PC-3 (cell line): ENCODE results near the gene SNF8.
"Not testable (repeated sequence)": the region's sequence is repeated elsewhere in the genome, so short reads cannot be mapped to it uniquely, and the experiment has no call there.

Experiments used
- EZH2 ChIP-seq: fragments of 300-600 bp; sonication (generic); IDR thresholded peaks from one replicate; pipeline ENCODE4 v1.6.1; 2017; ENCODE audit warnings: antibody characterized with exemption, mild to moderate bottlenecking, low read length; ENCODE audit not compliant: unreplicated experiment
- TF ChIP-seq, protein P1 (sequence below): fragments of 300-600 bp; sonication (generic); conservative IDR thresholded peaks from 2 replicates; pipeline ENCODE4 v1.5.1; 2017; ENCODE audit warnings: antibody characterized with exemption, low read depth, mild to moderate bottlenecking, low read length

DNA sequence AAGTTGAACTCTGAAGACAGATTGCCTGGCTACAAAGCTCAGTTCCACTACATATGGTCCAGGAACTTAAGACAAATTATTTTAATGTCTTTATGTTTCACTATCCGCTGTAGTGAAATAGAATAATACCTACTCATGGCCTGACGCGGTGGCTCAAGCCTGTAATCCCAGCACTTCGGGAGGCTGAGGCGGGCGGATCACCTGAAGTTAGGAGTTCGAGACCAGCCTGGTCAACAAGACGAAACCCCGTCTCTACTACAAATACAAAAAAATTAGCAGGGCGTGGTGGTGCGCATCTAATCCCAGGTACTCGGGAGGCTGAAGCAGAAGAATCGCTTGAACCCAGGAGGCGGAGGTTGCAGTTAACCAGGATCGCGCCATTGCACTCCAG is 614 bp upstream of the SNF8 start:
- TF ChIP-seq, protein P1, sequence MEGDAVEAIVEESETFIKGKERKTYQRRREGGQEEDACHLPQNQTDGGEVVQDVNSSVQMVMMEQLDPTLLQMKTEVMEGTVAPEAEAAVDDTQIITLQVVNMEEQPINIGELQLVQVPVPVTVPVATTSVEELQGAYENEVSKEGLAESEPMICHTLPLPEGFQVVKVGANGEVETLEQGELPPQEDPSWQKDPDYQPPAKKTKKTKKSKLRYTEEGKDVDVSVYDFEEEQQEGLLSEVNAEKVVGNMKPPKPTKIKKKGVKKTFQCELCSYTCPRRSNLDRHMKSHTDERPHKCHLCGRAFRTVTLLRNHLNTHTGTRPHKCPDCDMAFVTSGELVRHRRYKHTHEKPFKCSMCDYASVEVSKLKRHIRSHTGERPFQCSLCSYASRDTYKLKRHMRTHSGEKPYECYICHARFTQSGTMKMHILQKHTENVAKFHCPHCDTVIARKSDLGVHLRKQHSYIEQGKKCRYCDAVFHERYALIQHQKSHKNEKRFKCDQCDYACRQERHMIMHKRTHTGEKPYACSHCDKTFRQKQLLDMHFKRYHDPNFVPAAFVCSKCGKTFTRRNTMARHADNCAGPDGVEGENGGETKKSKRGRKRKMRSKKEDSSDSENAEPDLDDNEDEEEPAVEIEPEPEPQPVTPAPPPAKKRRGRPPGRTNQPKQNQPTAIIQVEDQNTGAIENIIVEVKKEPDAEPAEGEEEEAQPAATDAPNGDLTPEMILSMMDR: not testable (repeated sequence)
- not testable (repeated sequence) for TF ChIP-seq EZH2
